GM19351 (cell line): ENCODE data around the gene SPOCK2.

Experiments used
- ATAC-seq: cut with Tn5 transposase; IDR thresholded peaks from one replicate; pipeline ENCODE4 v1.9.1; 2021; ENCODE audit warnings: mild to moderate bottlenecking, moderate library complexity; ENCODE audit not compliant: unreplicated experiment

The SPOCK2 gene

DNA sequence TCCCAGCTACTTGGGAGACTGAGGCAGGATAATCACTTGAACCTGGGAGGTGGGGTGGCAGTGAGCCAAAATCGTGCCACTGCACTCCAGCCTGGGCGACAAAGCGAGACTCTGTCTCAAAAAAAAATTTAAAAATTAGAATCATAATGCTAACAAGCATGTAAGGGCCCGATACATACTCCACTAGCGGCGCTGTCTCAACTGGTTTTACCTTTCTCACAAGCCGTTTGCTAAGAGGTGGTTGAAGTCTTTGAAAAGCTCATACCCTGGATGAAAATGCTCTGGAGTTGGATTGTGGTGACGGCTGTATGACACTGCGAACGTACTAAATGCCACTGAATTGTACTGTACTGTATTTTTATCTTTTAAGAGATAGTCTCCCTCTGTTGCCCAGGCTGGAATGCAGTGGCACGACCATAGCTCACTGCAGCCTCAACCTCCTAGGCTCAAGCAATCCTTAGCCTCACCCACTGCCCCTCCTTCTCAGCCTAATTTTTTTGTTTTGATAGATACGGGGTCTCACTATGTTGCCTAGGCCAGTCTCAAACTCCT, 29.9 kb downstream of the SPOCK2 start:
- ATAC-seq: no peak

DNA sequence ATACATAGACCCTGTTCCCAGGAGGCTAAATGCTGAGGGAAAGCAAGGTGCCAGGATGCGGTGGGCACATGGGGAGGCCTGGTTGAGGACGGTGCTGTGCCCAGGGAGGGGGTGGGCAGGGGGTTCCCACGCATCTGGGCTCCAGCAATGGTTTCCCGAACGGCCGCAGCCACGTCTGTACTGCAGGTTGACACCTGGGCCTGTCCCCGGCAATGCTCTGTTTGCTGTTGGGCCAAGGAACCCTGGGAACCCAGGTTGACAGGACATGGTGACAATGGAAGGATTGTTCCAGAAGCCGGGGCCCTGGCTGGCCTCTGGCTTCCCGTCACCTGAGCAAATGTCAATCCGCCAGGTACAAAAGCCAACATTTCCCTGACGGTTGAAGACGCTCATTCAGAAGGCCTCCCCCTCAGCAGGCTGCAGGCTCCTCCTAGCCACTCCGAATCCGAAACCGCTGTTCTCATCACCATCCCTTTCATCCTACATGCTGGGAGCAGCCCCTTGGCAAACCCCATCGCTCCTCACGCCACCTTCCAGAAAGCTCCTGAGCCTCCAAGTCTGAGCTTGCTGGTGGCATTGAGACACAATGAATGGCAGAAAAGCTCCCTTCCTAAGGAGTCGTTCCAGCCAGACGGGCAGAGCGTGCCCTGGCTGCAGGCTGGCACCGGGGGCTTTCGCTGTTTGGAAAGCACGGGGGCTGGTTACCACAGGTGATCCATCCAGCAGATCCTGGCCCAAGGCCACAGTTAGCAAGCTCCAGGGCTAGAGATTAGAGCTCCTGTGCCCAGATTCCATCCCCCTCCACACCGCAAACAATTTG, 31.2 kb downstream of the SPOCK2 start:
- no peak for ATAC-seq

DNA sequence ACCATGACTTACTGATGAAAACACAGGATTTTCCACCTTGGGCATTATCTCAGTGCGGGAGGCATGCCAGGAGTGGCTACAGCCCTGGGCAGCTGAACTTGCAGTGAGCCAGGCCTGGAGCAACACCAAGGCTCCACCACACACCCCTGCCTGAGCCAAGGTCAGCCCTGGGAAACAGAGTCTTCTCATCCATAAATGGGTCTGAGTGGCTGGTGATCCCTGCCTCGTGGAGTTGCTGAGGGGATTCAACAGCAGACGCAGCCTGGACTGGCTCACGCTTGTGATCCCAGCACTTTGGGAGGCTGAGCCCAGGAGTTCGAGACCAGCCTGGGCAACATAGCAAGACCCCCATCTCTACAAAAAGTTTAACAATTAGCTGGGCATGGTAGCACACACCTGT, 32.2 kb downstream of the SPOCK2 start:
- ATAC-seq: no peak

DNA sequence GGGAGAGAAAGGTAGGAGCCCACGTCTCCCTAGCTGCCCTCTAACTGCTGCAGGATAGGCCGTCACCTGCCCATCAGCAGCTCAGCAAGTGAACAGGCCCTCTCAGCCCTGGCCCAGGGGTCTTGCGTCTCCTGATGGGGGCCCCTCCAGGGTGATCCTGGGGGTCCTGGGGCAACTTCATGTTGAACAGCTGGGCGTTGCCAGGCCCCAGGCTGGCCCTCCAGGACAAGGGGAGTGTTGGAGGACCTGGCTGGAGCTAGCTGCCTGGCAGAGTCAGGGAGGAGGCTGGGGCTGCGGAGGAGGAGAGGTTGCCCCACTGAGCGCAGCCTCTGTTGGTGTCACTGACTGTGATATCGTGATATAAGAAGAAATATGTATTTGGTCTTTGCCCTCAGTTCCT, 34.7 kb downstream of the SPOCK2 start:
- no peak for ATAC-seq

DNA sequence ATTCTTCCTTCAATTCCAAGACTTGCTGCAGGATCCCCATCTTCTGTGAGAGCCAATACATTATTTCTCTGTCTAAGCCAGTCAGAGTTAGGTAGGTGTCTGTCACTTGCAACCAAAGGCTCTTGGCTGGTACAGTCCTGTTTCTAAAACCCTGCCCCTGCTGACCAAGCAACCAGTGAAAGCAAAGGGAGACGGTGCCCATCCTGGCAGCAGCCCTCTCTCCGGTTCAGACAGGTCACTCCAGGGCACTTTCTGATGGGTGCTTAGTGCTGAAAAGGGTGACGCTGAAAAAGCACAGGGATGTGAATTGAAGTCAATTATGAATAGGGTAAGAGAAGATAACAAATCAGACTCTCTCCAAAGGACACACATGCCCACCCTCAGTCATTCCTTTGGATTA, 37.5 kb downstream of the SPOCK2 start:
- ATAC-seq: no peak

DNA sequence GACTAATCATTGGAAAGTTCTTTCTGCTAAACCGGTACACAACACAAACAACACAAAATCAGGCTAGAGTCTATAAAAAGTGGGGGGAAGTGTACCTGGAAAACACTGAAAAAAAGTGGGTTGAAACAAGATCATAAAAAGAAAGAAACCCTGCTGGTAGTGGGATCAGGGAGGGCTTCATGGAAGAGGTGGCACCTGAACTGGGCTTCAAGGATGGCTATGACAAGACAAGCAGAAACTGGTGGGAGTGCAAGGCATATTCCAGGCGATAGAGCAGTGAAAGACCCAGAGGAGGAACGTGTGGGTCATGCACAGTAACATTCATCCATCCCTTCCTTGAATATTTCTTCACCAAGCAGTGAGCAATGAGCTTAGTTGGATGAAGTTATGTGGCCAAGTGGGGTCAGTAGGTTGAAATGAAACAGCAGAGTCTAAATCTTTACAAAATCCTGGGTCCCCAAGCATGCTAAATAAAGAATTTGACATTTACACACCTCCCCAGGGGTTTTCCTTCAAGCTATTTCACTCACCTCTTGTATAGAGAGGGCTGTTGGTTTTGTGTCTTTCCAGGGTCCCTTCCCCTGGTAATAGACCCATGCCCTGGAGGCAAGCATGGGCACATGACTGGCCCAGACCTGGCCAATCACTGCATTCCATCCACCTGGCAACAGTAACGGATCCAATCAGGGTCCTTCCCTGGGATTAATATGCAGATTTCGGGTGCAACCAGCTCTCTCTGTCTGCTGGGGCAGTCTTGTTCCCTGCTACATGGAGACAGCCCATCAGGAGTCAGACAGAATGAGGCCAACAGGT, 38.2 kb downstream of the SPOCK2 start:
- no peak for ATAC-seq

DNA sequence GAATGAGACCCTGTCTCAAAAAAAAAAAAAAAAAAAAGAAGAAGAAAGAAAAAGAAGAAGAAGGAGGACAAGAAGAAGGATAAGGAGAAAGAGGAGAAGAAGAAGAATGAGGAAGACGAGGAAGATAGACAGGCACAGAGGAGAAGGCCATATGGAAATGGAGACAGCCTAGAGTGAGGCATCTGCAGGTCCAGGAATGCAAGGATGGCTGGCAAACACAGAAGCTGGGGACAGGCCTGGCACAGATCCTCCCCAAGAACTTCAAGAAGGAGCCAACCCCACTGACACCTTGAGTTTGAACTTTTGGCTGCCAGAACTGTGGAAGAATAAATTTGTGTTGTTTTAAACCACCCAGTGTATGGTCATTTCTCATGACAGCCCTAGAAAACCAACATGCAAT, 38.9 kb downstream of the SPOCK2 start:
- ATAC-seq: no peak

DNA sequence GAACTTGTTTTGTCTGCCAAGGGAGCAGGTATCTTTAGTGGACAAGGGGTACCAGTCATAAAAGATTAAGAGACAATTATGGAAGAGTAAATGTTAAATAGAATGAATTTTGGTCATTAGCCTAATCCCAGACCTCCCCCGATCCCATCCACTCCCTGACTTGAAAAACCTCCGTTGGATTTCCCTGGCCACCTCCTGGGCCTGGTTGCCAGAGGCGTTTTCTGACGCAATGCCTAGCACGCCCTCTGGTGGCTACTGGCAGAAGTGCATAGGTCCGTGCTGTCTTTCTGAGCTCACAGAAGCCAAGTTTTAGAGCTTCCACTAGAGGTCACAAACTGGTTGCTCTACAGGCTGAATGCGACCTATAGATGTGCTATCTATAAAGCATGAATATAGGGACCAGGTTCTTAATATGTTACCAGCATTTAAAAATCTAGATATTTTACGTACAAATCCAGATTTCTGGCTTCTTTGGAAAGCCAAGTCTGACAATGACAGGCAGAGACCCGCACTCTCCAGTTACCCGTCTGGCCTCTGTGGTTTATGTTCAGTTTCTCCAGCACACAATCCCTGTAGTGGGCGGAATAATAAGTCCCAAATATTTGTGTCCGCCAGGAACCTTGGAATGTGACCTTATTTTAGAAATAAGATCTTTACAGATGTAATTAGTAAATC, 39.8 kb downstream of the SPOCK2 start:
- ATAC-seq: peak; percentile 49

DNA sequence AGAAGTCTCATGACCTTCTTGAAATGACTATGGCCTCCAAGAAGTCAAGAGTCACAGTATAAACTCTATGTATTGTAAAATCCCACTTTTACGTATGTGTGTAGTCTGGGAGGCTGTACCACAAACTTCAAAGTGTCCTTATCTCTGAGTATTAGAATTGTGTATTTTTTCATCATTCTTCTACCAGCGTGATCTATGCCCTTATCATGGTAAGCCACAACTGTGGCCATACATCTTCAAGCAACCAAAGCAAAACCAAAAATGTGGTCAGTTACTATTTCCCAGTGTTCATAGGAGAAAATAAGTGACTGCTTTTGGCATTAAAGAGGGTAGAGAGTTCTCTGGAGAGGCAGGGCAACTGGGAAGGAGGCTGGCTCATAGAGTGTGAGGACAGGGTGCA, 42.8 kb downstream of the SPOCK2 start:
- ATAC-seq: no peak

DNA sequence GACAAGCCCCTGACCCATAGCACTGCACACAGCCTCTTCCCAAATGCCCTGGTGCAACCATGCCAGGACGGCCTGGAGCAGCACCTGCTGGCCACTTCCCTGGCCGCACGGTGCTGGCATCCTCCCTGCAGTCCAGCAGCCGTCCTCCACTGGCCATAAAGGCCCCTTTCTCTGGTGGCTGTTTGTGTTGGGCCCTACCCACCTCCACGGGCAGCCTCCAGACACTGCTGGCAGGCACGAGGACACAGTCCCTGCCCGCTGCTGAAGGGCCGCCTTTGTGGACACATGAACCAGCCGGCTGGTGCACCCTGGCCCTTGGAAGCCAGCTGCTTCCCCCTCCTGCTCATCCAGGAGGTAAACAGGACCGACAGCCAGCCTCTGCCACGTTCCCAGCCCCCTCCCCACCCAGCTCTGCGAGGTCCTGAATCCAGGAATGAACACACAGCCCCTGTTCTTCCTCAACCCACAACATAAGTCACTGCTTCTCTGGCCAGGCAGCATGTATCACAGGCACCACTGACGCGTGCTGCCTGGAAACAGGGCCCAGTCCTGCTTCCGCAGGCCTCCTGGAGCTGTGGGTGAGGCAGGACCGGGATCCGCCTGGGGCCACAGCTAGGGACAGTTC, 43.8 kb downstream of the SPOCK2 start:
- ATAC-seq: no peak

DNA sequence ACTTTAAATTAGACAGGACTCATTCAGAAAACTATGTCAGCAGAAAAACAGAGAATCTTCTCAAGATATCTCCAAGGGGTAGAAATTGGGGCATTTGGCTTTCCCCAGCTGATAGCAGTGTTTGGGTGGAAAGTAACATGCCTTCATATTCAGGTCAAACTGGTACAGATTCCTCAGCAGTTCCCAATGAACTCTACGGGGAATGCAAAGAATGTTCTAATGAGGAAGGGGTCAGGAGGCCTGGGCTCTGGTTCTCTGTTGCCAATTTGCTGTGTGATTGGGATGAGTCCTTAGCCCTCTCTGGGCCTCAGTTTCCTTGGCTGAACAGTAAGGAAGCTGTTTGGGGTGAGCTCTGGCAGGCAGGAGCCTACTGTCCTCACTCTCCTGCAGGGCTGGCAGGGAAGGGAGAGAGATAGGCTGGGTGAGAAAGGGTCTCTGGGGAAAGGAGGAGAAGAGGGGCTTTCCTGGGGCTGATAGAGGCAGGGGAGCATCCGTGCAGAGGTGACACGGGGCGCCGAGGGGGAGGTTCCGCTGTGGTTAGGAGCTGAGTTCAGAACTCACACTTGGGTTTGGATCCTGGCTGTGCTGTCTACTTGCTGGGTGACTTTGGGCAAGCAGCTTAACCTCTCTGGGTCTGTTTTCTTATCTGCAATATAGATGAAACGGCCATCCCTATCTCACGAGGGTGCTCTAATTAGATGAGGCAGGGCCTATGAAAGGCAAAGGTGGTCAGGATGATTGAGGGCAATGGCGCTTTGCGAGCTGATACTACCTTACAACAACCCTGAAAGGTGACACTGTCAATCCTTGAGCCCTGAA, 45.1 kb downstream of the SPOCK2 start:
- ATAC-seq: no peak

DNA sequence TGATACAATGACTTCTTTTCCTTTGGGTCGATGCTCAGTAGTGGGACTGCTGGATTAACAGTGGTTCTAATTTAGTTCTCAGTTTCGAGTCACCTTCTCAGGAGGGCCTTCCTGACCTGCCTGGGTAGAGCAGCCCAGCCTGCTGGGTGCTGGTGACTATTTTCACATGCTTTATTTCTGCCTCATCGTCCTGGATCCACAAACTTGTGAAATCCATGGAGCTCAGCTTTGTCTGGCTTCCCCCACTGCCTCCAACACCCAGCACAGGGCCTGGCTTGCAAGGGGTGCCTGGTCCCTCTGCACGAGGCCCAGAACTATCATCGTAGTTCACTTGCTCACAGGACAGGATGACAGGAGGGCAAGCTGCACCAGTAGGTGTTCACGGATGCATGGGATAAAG, 46.9 kb downstream of the SPOCK2 start:
- ATAC-seq: no peak

DNA sequence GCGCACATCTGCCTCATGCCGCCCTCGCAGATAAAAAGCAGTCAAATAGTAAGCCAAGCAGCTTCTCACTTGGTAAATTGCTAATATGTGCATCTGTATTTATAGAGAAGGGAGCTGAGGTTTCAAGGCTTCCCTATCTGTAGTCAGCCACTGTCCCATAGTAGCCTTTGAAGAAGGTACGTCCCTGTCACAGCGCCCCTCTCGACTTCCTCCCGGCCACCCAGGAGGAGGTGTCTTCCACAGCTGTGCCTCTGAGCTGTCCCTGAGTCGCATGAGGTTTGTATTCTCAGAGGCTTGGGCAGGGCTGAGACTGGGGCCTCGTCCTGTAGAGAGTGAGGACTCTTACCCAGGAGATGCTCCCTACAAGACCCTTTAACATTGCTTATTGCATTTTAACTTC, 49.0 kb downstream of the SPOCK2 start:
- no peak for ATAC-seq

DNA sequence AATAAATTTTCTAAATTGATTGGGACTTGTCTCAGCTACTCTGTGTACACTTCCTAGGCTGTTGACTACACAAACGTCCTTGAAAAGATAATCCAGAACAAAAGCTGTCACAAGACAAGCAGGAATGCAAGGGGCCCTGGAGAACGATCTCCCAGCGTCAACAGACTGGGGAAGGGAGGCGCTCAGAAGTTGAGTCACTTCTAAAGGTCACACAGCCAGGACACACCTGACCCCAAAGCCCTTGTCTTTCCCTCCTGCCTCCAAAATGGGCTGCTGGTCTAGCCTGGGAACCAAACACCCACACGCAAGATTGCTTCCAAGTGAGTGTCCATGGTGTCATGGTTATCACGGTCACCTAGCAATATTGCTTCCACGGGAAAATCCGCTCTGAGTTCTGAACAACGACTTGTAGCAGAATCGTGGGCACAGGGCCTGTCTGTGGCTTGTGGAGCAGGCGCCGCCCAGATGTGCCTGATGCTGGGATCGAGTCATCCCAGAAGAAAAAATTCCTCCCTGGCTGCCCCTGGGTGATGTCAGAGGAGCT, 49.8 kb downstream of the SPOCK2 start:
- no peak for ATAC-seq

DNA sequence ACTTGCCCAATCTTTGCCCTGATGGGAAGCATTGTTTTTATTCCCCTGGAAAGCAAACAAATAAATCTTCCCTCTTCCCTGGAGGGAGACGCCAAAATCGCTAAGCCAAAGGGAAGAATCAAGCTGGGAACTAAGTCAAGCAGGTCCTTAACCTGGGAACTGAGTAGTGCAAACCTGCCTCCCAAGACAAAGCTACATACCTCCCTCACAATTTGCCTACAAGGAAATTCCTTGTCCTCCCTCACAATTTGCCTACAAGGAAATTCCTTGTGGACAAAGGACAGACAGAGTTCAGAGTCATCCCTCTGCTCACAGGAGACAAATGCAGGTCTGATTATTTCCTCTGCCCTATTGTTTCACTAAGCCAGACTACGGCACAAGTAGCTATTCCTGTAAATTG, 50.5 kb downstream of the SPOCK2 start:
- no peak for ATAC-seq

DNA sequence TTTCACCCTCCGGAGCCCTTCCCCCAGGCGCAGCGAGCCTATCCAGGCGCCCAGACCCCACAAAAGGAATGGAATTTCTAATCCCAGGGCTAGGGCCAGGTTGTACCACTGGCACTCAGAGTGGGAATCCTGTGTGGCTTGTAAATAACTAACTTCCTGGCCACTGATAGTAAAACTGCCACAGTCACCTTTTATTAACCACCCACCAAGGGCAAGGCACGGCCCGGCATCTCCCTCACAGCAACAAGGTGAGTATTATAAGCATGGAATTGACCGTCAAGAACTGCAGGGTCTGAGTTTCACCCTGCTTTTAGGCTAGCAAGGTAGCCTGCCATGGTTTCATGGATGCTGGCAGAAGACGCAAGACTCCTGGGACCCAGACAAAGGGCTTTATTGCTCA, 51.1 kb downstream of the SPOCK2 start:
- ATAC-seq: no peak

DNA sequence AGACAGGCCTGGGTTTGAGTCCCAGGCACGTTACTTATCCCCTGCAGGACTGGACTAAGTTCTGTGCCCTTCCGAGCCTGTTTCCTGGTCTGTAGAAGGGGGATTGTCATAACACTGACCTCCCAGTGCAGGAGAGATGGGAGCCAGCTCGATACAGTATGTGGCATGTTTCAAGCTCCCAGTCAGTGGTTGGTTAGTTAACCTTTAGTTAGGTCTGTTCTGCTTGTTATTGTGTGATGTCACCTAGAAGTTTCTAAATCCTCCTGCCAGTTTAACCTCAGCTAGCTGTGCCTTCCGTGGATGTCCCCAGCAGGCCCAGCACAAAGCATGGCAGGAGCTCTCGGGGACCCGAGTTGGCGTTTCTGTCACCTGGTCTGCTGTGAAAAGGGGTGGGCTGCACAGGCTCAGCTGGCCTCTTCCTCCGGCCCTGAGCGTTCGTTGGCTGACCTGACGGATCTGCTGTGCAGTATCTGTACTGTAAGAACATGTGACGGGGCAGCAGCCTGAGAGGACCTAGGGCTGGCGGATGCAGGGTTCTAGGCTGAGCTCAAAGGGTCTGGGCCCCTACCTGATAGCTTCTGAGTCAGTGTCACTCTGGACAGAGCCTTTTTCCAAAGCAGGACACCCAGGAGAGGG, 53.0 kb downstream of the SPOCK2 start:
- ATAC-seq: no peak

DNA sequence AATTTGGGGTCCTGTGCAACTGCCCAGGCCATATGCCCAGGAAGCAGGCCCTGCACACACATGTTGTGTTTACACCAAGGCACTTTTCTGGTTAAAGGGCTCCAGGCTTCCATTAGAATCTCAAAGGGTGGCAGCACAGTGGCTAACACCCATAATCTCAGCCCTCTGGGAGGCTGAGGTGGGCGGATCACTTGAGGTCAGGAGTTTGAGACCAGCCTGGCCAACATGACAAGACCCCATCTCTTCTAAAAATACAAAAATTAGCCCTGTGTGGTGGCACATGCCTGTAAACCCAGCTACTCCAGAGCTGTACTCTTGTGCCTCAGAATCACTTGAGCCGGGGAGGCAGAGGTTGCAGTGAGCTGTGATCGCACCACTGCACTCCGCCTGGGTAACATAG, 53.6 kb downstream of the SPOCK2 start:
- no peak for ATAC-seq

DNA sequence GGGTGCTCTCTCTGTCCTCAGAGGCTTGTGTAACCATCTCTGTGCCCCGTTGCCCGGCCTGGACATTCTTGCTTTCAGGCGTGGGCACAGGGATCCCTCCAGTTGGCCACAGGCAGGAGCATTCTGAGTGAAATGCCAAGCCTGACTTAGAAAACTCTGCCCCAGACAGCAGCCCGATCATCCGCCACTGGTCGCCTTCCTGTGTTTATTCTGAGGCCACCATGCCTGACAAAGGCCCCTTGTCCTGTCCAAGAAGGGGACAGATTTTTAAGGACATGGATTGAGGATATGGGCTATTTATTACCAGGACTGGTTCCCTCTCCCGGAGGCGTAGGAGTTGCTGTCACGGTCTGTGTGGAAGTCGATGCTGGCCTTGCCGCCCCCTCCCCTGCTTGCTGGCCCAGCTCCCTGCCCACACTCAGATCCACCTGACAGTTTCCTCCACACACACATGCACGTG, 54.3 kb downstream of the SPOCK2 start:
- no peak for ATAC-seq
